HAP-1 (cell line): ENCODE results near the gene ZCCHC10.
"Not testable (repeated sequence)": the region's sequence is repeated elsewhere in the genome, so short reads cannot be mapped to it uniquely, and the experiment has no call there.

Source experiments
- DNase-seq, 2 experiments: peaks; one replicate each; pipeline ENCODE4 v3.0.0-alpha.2; 2016 to 2020; ENCODE audit warnings: low spot score in 2 of 2
- H3K27me3 ChIP-seq: fragments of 250-450 bp; sonication (Bioruptor Pico); 2 replicates; pipeline ENCODE4 v1.5.1; 2020; ENCODE audit warnings: low read depth, mild to moderate bottlenecking, moderate library complexity
- H3K36me3 ChIP-seq: fragments of 250-450 bp; sonication (Bioruptor Pico); replicated peaks from 2 replicates; pipeline ENCODE4 v1.5.1; 2020; ENCODE audit warnings: mild to moderate bottlenecking
- H3K4me1 ChIP-seq: fragments of 250-450 bp; sonication (Bioruptor Pico); 2 replicates; pipeline ENCODE4 v1.5.1; 2020; ENCODE audit warnings: mild to moderate bottlenecking
- H3K4me3 ChIP-seq: fragments of 250-450 bp; sonication (Bioruptor Pico); 2 replicates; pipeline ENCODE4 v1.5.1; 2020; ENCODE audit warnings: mild to moderate bottlenecking, moderate library complexity
- H3K9me3 ChIP-seq: fragments of 250-450 bp; sonication (Bioruptor Pico); 2 replicates; pipeline ENCODE4 v1.5.1; 2020; ENCODE audit warnings: mild to moderate bottlenecking, moderate library complexity
- in situ Hi-C: fragments of 300-500 bp; cut with MboI; formaldehyde crosslinking; loops from 3 replicates; pipeline ENCODE4 v1.14.3; 2020; ENCODE audit warnings: low sequenced_read_pairs, inconsistent platforms, mixed read lengths

The ZCCHC10 gene

GRCh38 chr5:132979976-132980375, 46.4 kb downstream of the ZCCHC10 start:
- in situ Hi-C loops = no loop called here
- DNase-seq = no peak
- Histone ChIP-seq H3K4me3 (no peak overlapping the region), H3K27me3 (no peaks in the 10 kb centered on the region), H3K9me3 (no peaks in the 10 kb centered on the region; the same call in 1 of the 2 replicates), H3K36me3 (no peaks in the 10 kb centered on the region), H3K4me1 (no peaks in the 10 kb centered on the region)

- H3K36me3 ChIP-seq = no peaks in the 10 kb centered on the region
- H3K27me3 ChIP-seq = no peaks in the 10 kb centered on the region
- no peaks in the 10 kb centered on the region; the same call in 1 of the 2 replicates for H3K9me3 ChIP-seq
- H3K4me3 ChIP-seq = no peak overlapping the region
- DNase-seq = no peak
- in situ Hi-C loops = no loop called here
- H3K4me1 ChIP-seq = no peaks in the 10 kb centered on the region
Measured at GRCh38 chr5:132979367-132979940, 46.9 kb downstream of the ZCCHC10 start.

GRCh38 chr5:132976852-132977251, 49.5 kb downstream of the ZCCHC10 start:
- Histone ChIP-seq H3K4me3 (no peak overlapping the region), H3K27me3 (no peaks in the 10 kb centered on the region), H3K36me3 (no peaks in the 10 kb centered on the region), H3K9me3 (no peaks in the 10 kb centered on the region; the same call in 1 of the 2 replicates), H3K4me1 (no peaks in the 10 kb centered on the region)
- in situ Hi-C loops = no loop called here
- DNase-seq = no peak

GRCh38 chr5:132972436-132972828, 53.9 kb downstream of the ZCCHC10 start:
- in situ Hi-C loops, H3K9me3 ChIP-seq, H3K4me3 ChIP-seq, H3K36me3 ChIP-seq, DNase-seq, H3K27me3 ChIP-seq, H3K4me1 ChIP-seq: not testable (repeated sequence)

- Histone ChIP-seq H3K27me3 (no peaks in the 10 kb centered on the region), H3K4me3 (no peak overlapping the region), H3K4me1 (no peaks in the 10 kb centered on the region), H3K36me3 (no peaks in the 10 kb centered on the region), H3K9me3 (no peaks in the 10 kb centered on the region)
- in situ Hi-C loops = no loop called here
- DNase-seq = no peak
Measured at GRCh38 chr5:132971483-132972435, 54.6 kb downstream of the ZCCHC10 start.

- H3K4me3 ChIP-seq = no peak overlapping the region
- H3K36me3 ChIP-seq = no peaks in the 10 kb centered on the region
- H3K27me3 ChIP-seq = no peaks in the 10 kb centered on the region
- H3K4me1 ChIP-seq = peaks cover 15% of the 10 kb centered on the region
- H3K9me3 ChIP-seq = no peaks in the 10 kb centered on the region
- in situ Hi-C loops = no loop called here
- DNase-seq = no peak
Measured at GRCh38 chr5:132965120-132965519, 61.2 kb downstream of the ZCCHC10 start.

- no peaks in the 10 kb centered on the region for H3K27me3 ChIP-seq
- peak; percentile 91 to 96 for DNase-seq
- H3K4me1 ChIP-seq = peaks cover 15% of the 10 kb centered on the region
- H3K36me3 ChIP-seq = no peaks in the 10 kb centered on the region
- no peaks in the 10 kb centered on the region for H3K9me3 ChIP-seq
- peak within 1 kb of the TSS; percentile 74 for H3K4me3 ChIP-seq
- in situ Hi-C loops = no loop called here
Measured at GRCh38 chr5:132963171-132964104, 62.9 kb downstream of the ZCCHC10 start, which contains the start of gene AFF4. TSS of gene AFF4 (minus strand) at chr5:132963634. CDS start at chr5:132937189, 26,445 bp downstream.

- no peaks in the 10 kb centered on the region for H3K27me3 ChIP-seq
- peaks cover 15% of the 10 kb centered on the region for H3K4me1 ChIP-seq
- H3K9me3 ChIP-seq = no peaks in the 10 kb centered on the region
- in situ Hi-C loops = no loop called here
- peak overlapping the region; percentile 74 for H3K4me3 ChIP-seq
- peak; percentile 46 to 84 for DNase-seq
- H3K36me3 ChIP-seq = no peaks in the 10 kb centered on the region
Measured at GRCh38 chr5:132962429-132963021, 63.8 kb downstream of the ZCCHC10 start.

GRCh38 chr5:132961887-132962286, 64.5 kb downstream of the ZCCHC10 start:
- in situ Hi-C loops = no loop called here
- no peak for DNase-seq
- H3K4me1 ChIP-seq = peaks cover 15% of the 10 kb centered on the region
- peak overlapping the region; percentile 74 for H3K4me3 ChIP-seq
- H3K36me3 ChIP-seq = no peaks in the 10 kb centered on the region
- H3K9me3 ChIP-seq = no peaks in the 10 kb centered on the region
- no peaks in the 10 kb centered on the region for H3K27me3 ChIP-seq

GRCh38 chr5:132961123-132961815, 65.1 kb downstream of the ZCCHC10 start:
- H3K27me3 ChIP-seq, H3K36me3 ChIP-seq, DNase-seq, in situ Hi-C loops, H3K9me3 ChIP-seq: not testable (repeated sequence)
- Histone ChIP-seq H3K4me3 (peak overlapping the region; percentile 74), H3K4me1 (peaks cover 15% of the 10 kb centered on the region)

- H3K9me3 ChIP-seq, DNase-seq, H3K36me3 ChIP-seq, H3K4me3 ChIP-seq, in situ Hi-C loops, H3K4me1 ChIP-seq, H3K27me3 ChIP-seq: not testable (repeated sequence)
Measured at GRCh38 chr5:132956166-132956799, 70.1 kb downstream of the ZCCHC10 start.

GRCh38 chr5:132953710-132954109, 72.6 kb downstream of the ZCCHC10 start:
- no peak overlapping the region for H3K4me3 ChIP-seq
- in situ Hi-C loops = no loop called here
- no peaks in the 10 kb centered on the region for H3K27me3 ChIP-seq
- no peaks in the 10 kb centered on the region; the same call in 1 of the 2 replicates for H3K36me3 ChIP-seq
- DNase-seq = no peak
- H3K9me3 ChIP-seq = no peaks in the 10 kb centered on the region
- no peaks in the 10 kb centered on the region for H3K4me1 ChIP-seq
